RWPE1 (cell line): ENCODE measurements around the gene EFHC2.

Experiments
- CTCF ChIA-PET: fragments of 350-600 bp; sonication (Branson Sonifier 250); formaldehyde crosslinking; extraction: SDS; loops from one replicate; lab custom pipeline; 2021; lab: Yijun Ruan, JAX
- POLR2A ChIA-PET: fragments of 400-600 bp; formaldehyde crosslinking; extraction: SDS; loops from one replicate; lab custom pipeline; 2020; ENCODE audit warnings: antibody characterized with exemption; ENCODE audit not compliant: low non-redundant PET; lab: Yijun Ruan, JAX
- DNase-seq: peaks from one replicate; pipeline ENCODE4 v3.0.0; 2012; ENCODE audit warnings: low spot score
- H3K27ac ChIP-seq: fragments of 450-650 bp; 2 replicates; pipeline ENCODE4 v1.5.1; 2017
- CTCF ChIP-seq: fragments of 450-650 bp; conservative IDR thresholded peaks from 2 replicates; pipeline ENCODE4 v1.5.1; 2017; ENCODE audit warnings: low read depth, mild to moderate bottlenecking

Gene EFHC2

GRCh38 chrX:44245733-44246132 is 97.7 kb downstream of the EFHC2 start:
- ChIA-PET CTCF (no interaction called here), POLR2A (no interaction called here)
- DNase-seq: no peak
- TF ChIP-seq CTCF: no peak
- H3K27ac ChIP-seq: no peak overlapping the region

GRCh38 chrX:44244008-44244407 is 99.5 kb downstream of the EFHC2 start:
- peak; percentile 13 for DNase-seq
- ChIA-PET CTCF (interaction anchor here (0.6 to 2.2 kb wide), 9 partner anchors 18 to 943 kb away, joined by 3 to 25 read pairs (median 4); partner anchors contain the start of gene EFHC2), POLR2A (no interaction called here)
- TF ChIP-seq CTCF: peak; percentile 53
- H3K27ac ChIP-seq: no peak overlapping the region

- no peak for DNase-seq
- TF ChIP-seq CTCF: no peak
- ChIA-PET CTCF (interaction anchor here (0.6 kb wide), 1 partner anchor 820 kb away, joined by 3 read pairs; no protein-coding TSS in a partner anchor), POLR2A (no interaction called here)
- H3K27ac ChIP-seq: no peak overlapping the region
Observed at GRCh38 chrX:44241546-44241945, 101.9 kb downstream of the EFHC2 start.

GRCh38 chrX:44240036-44240435 is 103.4 kb downstream of the EFHC2 start:
- no peak for TF ChIP-seq CTCF
- ChIA-PET POLR2A (no interaction called here), CTCF (no interaction called here)
- DNase-seq: no peak
- H3K27ac ChIP-seq: no peak overlapping the region

- no peak for DNase-seq
- no peak overlapping the region for H3K27ac ChIP-seq
- no peak for TF ChIP-seq CTCF
- POLR2A ChIA-PET: no interaction called here
- CTCF ChIA-PET: no interaction called here
Observed at GRCh38 chrX:44239036-44239435, 104.4 kb downstream of the EFHC2 start.

- TF ChIP-seq CTCF: no peak
- ChIA-PET CTCF (no interaction called here), POLR2A (no interaction called here)
Observed at GRCh38 chrX:44235534-44235933, 107.9 kb downstream of the EFHC2 start.

More at GRCh38 chrX:44235534-44235933, 107.9 kb downstream of the EFHC2 start:
- DNase-seq: no peak
- no peak overlapping the region for H3K27ac ChIP-seq
